GM18511 (cell line): ENCODE data around the gene ANKMY1.

Experiments used
- ATAC-seq: cut with Tn5 transposase; IDR thresholded peaks from one replicate; pipeline ENCODE4 v1.9.1; 2021; ENCODE audit warnings: mild to moderate bottlenecking, moderate library complexity; ENCODE audit not compliant: unreplicated experiment

The ANKMY1 gene

GRCh38 chr2:240557808-240558207, at the start of gene ANKMY1:
TSS of gene ANKMY1 (minus strand) at chr2:240557988. CDS start at chr2:240557335, 653 bp downstream.
- ATAC-seq, result no peak

GRCh38 chr2:240605867-240606743, 48.3 kb upstream of the ANKMY1 start:
- no peak for ATAC-seq

- no peak for ATAC-seq
These were observed 47.3 kb upstream of the ANKMY1 start for GRCh38 chr2:240604939-240605716.

- ATAC-seq, result no peak
These were observed 46.6 kb upstream of the ANKMY1 start for GRCh38 chr2:240604291-240604938.

GRCh38 chr2:240603846-240604245, 46.1 kb upstream of the ANKMY1 start:
- ATAC-seq, result no peak

- ATAC-seq, result no peak
These were observed 45.5 kb upstream of the ANKMY1 start for GRCh38 chr2:240603081-240603835.

GRCh38 chr2:240602266-240603050, 44.7 kb upstream of the ANKMY1 start:
- no peak for ATAC-seq

- no peak for ATAC-seq
These were observed 44.0 kb upstream of the ANKMY1 start for GRCh38 chr2:240601831-240602160.

GRCh38 chr2:240601061-240601830, 43.5 kb upstream of the ANKMY1 start:
- ATAC-seq, result no peak

- no peak for ATAC-seq
These were observed 42.7 kb upstream of the ANKMY1 start for GRCh38 chr2:240600451-240600961.

- ATAC-seq, result no peak
These were observed 41.4 kb upstream of the ANKMY1 start for GRCh38 chr2:240599141-240599583.

- no peak for ATAC-seq
These were observed 40.6 kb upstream of the ANKMY1 start for GRCh38 chr2:240598311-240598911.

- ATAC-seq, result no peak
These were observed 39.8 kb upstream of the ANKMY1 start for GRCh38 chr2:240597419-240598181.

- ATAC-seq, result no peak
These were observed 39.2 kb upstream of the ANKMY1 start for GRCh38 chr2:240597054-240597418.

GRCh38 chr2:240596491-240596931, 38.7 kb upstream of the ANKMY1 start:
- no peak for ATAC-seq

- ATAC-seq, result no peak
These were observed 38.3 kb upstream of the ANKMY1 start for GRCh38 chr2:240596080-240596460.

GRCh38 chr2:240595381-240596079, 37.7 kb upstream of the ANKMY1 start:
- ATAC-seq, result no peak
